IPS-15b (cell line): Measurements from ENCODE around the gene ESYT2.

ENCODE experiments used
- H3K27me3 ChIP-seq: one replicate; pipeline ENCODE4 v1.6.1; 2013; ENCODE audit warnings: low read length; ENCODE audit not compliant: control insufficient read depth, insufficient read depth
- H3K36me3 ChIP-seq: one replicate; pipeline ENCODE4 v1.6.1; 2013; ENCODE audit warnings: low read length; ENCODE audit not compliant: control insufficient read depth, insufficient read depth
- H3K4me1 ChIP-seq: one replicate; pipeline ENCODE4 v1.6.1; 2013; ENCODE audit warnings: mild to moderate bottlenecking, low read length; ENCODE audit not compliant: control insufficient read depth, insufficient read depth
- H3K4me3 ChIP-seq: one replicate; pipeline ENCODE4 v1.5.1; 2013; ENCODE audit warnings: low read depth, low read length
- H3K9ac ChIP-seq: one replicate; pipeline ENCODE4 v1.6.1; 2013; ENCODE audit warnings: low read depth, mild to moderate bottlenecking, low read length
- H3K9me3 ChIP-seq: one replicate; pipeline ENCODE4 v1.6.1; 2013; ENCODE audit warnings: mild to moderate bottlenecking, low read length; ENCODE audit not compliant: control insufficient read depth, insufficient read depth

The ESYT2 gene

GRCh38 chr7:158805937-158806336 is 23.4 kb downstream of the ESYT2 start:
- H3K9ac ChIP-seq = no peak overlapping the region
- peaks cover 5% of the 10 kb centered on the region for H3K36me3 ChIP-seq
- H3K9me3 ChIP-seq = no peaks in the 10 kb centered on the region
- H3K27me3 ChIP-seq = no peaks in the 10 kb centered on the region
- no peak overlapping the region for H3K4me3 ChIP-seq
- H3K4me1 ChIP-seq = no peaks in the 10 kb centered on the region

GRCh38 chr7:158805414-158805813 is 23.9 kb downstream of the ESYT2 start:
- no peaks in the 10 kb centered on the region for H3K4me1 ChIP-seq
- peaks cover 5% of the 10 kb centered on the region for H3K36me3 ChIP-seq
- no peak overlapping the region for H3K9ac ChIP-seq
- no peaks in the 10 kb centered on the region for H3K9me3 ChIP-seq
- no peak overlapping the region for H3K4me3 ChIP-seq
- H3K27me3 ChIP-seq = no peaks in the 10 kb centered on the region

GRCh38 chr7:158804335-158804734 is 25.0 kb downstream of the ESYT2 start:
- no peak overlapping the region for H3K9ac ChIP-seq
- no peaks in the 10 kb centered on the region for H3K27me3 ChIP-seq
- no peaks in the 10 kb centered on the region for H3K4me1 ChIP-seq
- H3K9me3 ChIP-seq = no peaks in the 10 kb centered on the region
- H3K4me3 ChIP-seq = no peak overlapping the region
- H3K36me3 ChIP-seq = peaks cover 5% of the 10 kb centered on the region

- Histone ChIP-seq H3K4me3 (no peak overlapping the region), H3K27me3 (no peaks in the 10 kb centered on the region), H3K9me3 (no peaks in the 10 kb centered on the region), H3K9ac (peak overlapping the region; percentile 20), H3K36me3 (peaks cover 4% of the 10 kb centered on the region), H3K4me1 (no peaks in the 10 kb centered on the region)
These were observed 25.8 kb downstream of the ESYT2 start for GRCh38 chr7:158803367-158803969.

GRCh38 chr7:158802535-158803366 is 26.6 kb downstream of the ESYT2 start:
- Histone ChIP-seq H3K9ac (peak overlapping the region; percentile 20), H3K4me3 (no peak overlapping the region), H3K27me3 (no peaks in the 10 kb centered on the region), H3K4me1 (no peaks in the 10 kb centered on the region), H3K9me3 (no peaks in the 10 kb centered on the region), H3K36me3 (no peaks in the 10 kb centered on the region)

- Histone ChIP-seq H3K4me3 (no peak overlapping the region), H3K4me1 (no peaks in the 10 kb centered on the region), H3K36me3 (peaks cover 28% of the 10 kb centered on the region), H3K27me3 (no peaks in the 10 kb centered on the region), H3K9ac (no peak overlapping the region), H3K9me3 (no peaks in the 10 kb centered on the region)
These were observed 30.6 kb downstream of the ESYT2 start for GRCh38 chr7:158798741-158799140.

- no peaks in the 10 kb centered on the region for H3K27me3 ChIP-seq
- no peak overlapping the region for H3K4me3 ChIP-seq
- peaks cover 28% of the 10 kb centered on the region for H3K36me3 ChIP-seq
- no peaks in the 10 kb centered on the region for H3K4me1 ChIP-seq
- H3K9me3 ChIP-seq = no peaks in the 10 kb centered on the region
- no peak overlapping the region for H3K9ac ChIP-seq
These were observed 32.6 kb downstream of the ESYT2 start for GRCh38 chr7:158796667-158797066.

GRCh38 chr7:158795272-158795671 is 34.0 kb downstream of the ESYT2 start:
- peaks cover 28% of the 10 kb centered on the region for H3K36me3 ChIP-seq
- no peaks in the 10 kb centered on the region for H3K4me1 ChIP-seq
- H3K9ac ChIP-seq = no peak overlapping the region
- H3K27me3 ChIP-seq = no peaks in the 10 kb centered on the region
- H3K4me3 ChIP-seq = no peak overlapping the region
- no peaks in the 10 kb centered on the region for H3K9me3 ChIP-seq

- no peak overlapping the region for H3K4me3 ChIP-seq
- no peaks in the 10 kb centered on the region for H3K4me1 ChIP-seq
- H3K27me3 ChIP-seq = no peaks in the 10 kb centered on the region
- H3K9ac ChIP-seq = no peak overlapping the region
- H3K36me3 ChIP-seq = peaks cover 23% of the 10 kb centered on the region
- no peaks in the 10 kb centered on the region for H3K9me3 ChIP-seq
These were observed 38.2 kb downstream of the ESYT2 start for GRCh38 chr7:158791107-158791506.

- no peak overlapping the region for H3K9ac ChIP-seq
- H3K4me1 ChIP-seq = no peaks in the 10 kb centered on the region
- no peak overlapping the region for H3K4me3 ChIP-seq
- peaks cover 15% of the 10 kb centered on the region for H3K36me3 ChIP-seq
- no peaks in the 10 kb centered on the region for H3K27me3 ChIP-seq
- H3K9me3 ChIP-seq = no peaks in the 10 kb centered on the region
These were observed 39.5 kb downstream of the ESYT2 start for GRCh38 chr7:158789842-158790241.

- Histone ChIP-seq H3K9ac (no peak overlapping the region), H3K36me3 (peaks cover 30% of the 10 kb centered on the region), H3K9me3 (peaks cover 1% of the 10 kb centered on the region), H3K4me1 (no peaks in the 10 kb centered on the region), H3K4me3 (no peak overlapping the region), H3K27me3 (no peaks in the 10 kb centered on the region)
These were observed 42.4 kb downstream of the ESYT2 start for GRCh38 chr7:158786898-158787297.

GRCh38 chr7:158784270-158784669 is 45.0 kb downstream of the ESYT2 start:
- no peaks in the 10 kb centered on the region for H3K27me3 ChIP-seq
- H3K36me3 ChIP-seq = peaks cover 37% of the 10 kb centered on the region
- peaks cover 6% of the 10 kb centered on the region for H3K9me3 ChIP-seq
- H3K4me3 ChIP-seq = no peak overlapping the region
- H3K9ac ChIP-seq = no peak overlapping the region
- H3K4me1 ChIP-seq = no peaks in the 10 kb centered on the region
